Fibroblast of lung (primary cell): ENCODE data around the gene TXNL4B. TPM values are rescaled to one million over a fixed set of nuclear protein-coding genes. Genes with fewer than 3 reads are reported as not detected.

Experiments
- DNase-seq, 2 donors: peaks; one replicate each; pipeline versions ENCODE4 v3.0.0 to v3.0.0-alpha.2; 2010; ENCODE audit warnings: low read depth in 2 of 2
- H2AFZ ChIP-seq: 2 replicates; pipeline ENCODE4 v1.5.1; 2012; ENCODE audit warnings: low read length, control low read depth, inconsistent platforms
- H3K27ac ChIP-seq: 2 replicates; pipeline ENCODE4 v1.5.1; 2011; ENCODE audit warnings: low read length, control low read depth; ENCODE audit not compliant: insufficient read depth
- H3K27me3 ChIP-seq: 2 replicates; pipeline ENCODE4 v1.5.1; 2011; ENCODE audit warnings: mild to moderate bottlenecking, low read length; ENCODE audit not compliant: control insufficient read depth, insufficient read depth
- H3K36me3 ChIP-seq: 2 replicates; pipeline ENCODE4 v1.5.1; 2011; ENCODE audit warnings: low read length; ENCODE audit not compliant: control insufficient read depth, insufficient read depth
- H3K4me1 ChIP-seq: 2 replicates; pipeline ENCODE4 v1.5.1; 2011; ENCODE audit warnings: low read length; ENCODE audit not compliant: control insufficient read depth, insufficient read depth; ENCODE audit errors: extremely low read depth
- H3K4me2 ChIP-seq: 2 replicates; pipeline ENCODE4 v1.5.1; 2011; ENCODE audit warnings: low read length, control low read depth; ENCODE audit not compliant: insufficient read depth; ENCODE audit errors: extremely low read depth
- H3K4me3 ChIP-seq, 4 experiments: fragments of 200-600 bp in 1 of 4; sonication (generic) in 1 of 4; replicated peaks in 1 of 4; 2 replicates each; pipeline ENCODE4 v1.5.1; 2011 to 2016; ENCODE audit warnings: low read length in 4 of 4, low read depth in 3 of 4, mild to moderate bottlenecking in 3 of 4, control low read depth in 2 of 4, inconsistent platforms in 1 of 4, mixed read lengths in 1 of 4; ENCODE audit not compliant: insufficient read depth in 1 of 4; ENCODE audit errors: control extremely low read depth in 1 of 4
- H3K79me2 ChIP-seq: 2 replicates; pipeline ENCODE4 v1.5.1; 2012; ENCODE audit warnings: mild to moderate bottlenecking, low read length, inconsistent platforms; ENCODE audit not compliant: control insufficient read depth, insufficient read depth
- H3K9ac ChIP-seq: 2 replicates; pipeline ENCODE4 v1.5.1; 2011; ENCODE audit warnings: mild to moderate bottlenecking, low read length, control low read depth; ENCODE audit not compliant: insufficient read depth
- H3K9me3 ChIP-seq: 2 replicates; pipeline ENCODE4 v1.5.1; 2012; ENCODE audit warnings: low read depth, low read length; ENCODE audit not compliant: control insufficient read depth, insufficient read depth
- H4K20me1 ChIP-seq: 2 replicates; pipeline ENCODE4 v1.5.1; 2011; ENCODE audit warnings: low read length; ENCODE audit not compliant: control insufficient read depth, insufficient read depth; ENCODE audit errors: extremely low read depth
- EZH2 ChIP-seq: IDR thresholded peaks from 2 replicates; pipeline ENCODE4 v1.5.1; 2012; ENCODE audit warnings: low read length, control low read depth, mild to moderate bottlenecking; ENCODE audit errors: missing control alignments
- polyA plus RNA-seq, 2 donors: library from polyadenylated mRNA; depleted of rRNA in 1 of 2; stranded (reverse) in 1 of 2; unstranded in 1 of 2; fragments of >200 nt; gene quantifications; 2 replicates each; pipeline ENCODE4 v1.2.1, GENCODE V29; 2011 to 2012; ENCODE audit warnings: missing spikeins in 1 of 2
- total RNA-seq: library from RNA; depleted of rRNA; stranded (reverse); fragments of >200 nt; gene quantifications from 2 replicates; pipeline ENCODE4 v1.2.1, GENCODE V29; 2014
- TF ChIP-seq, protein P1 (sequence below), 2 donors: IDR thresholded peaks in 1 of 2; conservative IDR thresholded peaks in 1 of 2; 1 replicate in 1 of 2; 2 replicates in 1 of 2; pipeline ENCODE4 v1.5.1; 2011 to 2012; ENCODE audit warnings: low read length in 2 of 2, control low read depth in 1 of 2, inconsistent platforms in 1 of 2, low read depth in 1 of 2, mild to moderate bottlenecking in 1 of 2

The TXNL4B gene
- total and polyA plus RNA-seq, 2 donors (not counting 1 experiment from before 2014, with no cell fraction given), result 8.3 to 14.5 TPM

- H4K20me1 ChIP-seq, result no peaks in the 10 kb centered on the region
- H3K27ac ChIP-seq, result no peak overlapping the region
- H3K27me3 ChIP-seq, result no peaks in the 10 kb centered on the region
- peak; percentile 28 to 51 for DNase-seq
- H3K36me3 ChIP-seq, result peaks cover 45% of the 10 kb centered on the region
- H3K4me3 ChIP-seq, result no peak overlapping the region
- H3K4me2 ChIP-seq, result no peak overlapping the region
- no peak for TF ChIP-seq EZH2
- TF ChIP-seq, protein P1, sequence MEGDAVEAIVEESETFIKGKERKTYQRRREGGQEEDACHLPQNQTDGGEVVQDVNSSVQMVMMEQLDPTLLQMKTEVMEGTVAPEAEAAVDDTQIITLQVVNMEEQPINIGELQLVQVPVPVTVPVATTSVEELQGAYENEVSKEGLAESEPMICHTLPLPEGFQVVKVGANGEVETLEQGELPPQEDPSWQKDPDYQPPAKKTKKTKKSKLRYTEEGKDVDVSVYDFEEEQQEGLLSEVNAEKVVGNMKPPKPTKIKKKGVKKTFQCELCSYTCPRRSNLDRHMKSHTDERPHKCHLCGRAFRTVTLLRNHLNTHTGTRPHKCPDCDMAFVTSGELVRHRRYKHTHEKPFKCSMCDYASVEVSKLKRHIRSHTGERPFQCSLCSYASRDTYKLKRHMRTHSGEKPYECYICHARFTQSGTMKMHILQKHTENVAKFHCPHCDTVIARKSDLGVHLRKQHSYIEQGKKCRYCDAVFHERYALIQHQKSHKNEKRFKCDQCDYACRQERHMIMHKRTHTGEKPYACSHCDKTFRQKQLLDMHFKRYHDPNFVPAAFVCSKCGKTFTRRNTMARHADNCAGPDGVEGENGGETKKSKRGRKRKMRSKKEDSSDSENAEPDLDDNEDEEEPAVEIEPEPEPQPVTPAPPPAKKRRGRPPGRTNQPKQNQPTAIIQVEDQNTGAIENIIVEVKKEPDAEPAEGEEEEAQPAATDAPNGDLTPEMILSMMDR (conservative IDR thresholded peaks at IDR 0.05 in 1 of 2, IDR thresholded peaks at IDR 0.05 in 1 of 2; ENCODE audit: low read depth in 1 of 2, low read length in 2 of 2), result peak; percentile 38 to 51
- H3K9ac ChIP-seq, result no peak overlapping the region
- H2AFZ ChIP-seq, result no peak overlapping the region
- H3K79me2 ChIP-seq, result peaks cover 23% of the 10 kb centered on the region
- H3K4me1 ChIP-seq, result peaks cover 2% of the 10 kb centered on the region
- H3K9me3 ChIP-seq, result no peaks in the 10 kb centered on the region
These were observed 6.0 kb upstream of the TXNL4B start for GRCh38 chr16:72099377-72099818.

- Histone ChIP-seq H3K4me1 (peaks cover 2% of the 10 kb centered on the region), H3K9ac (no peak overlapping the region), H3K4me3 (no peak overlapping the region), H3K36me3 (peaks cover 40% of the 10 kb centered on the region), H3K27me3 (no peaks in the 10 kb centered on the region), H3K79me2 (peaks cover 27% of the 10 kb centered on the region), H3K9me3 (no peaks in the 10 kb centered on the region), H3K4me2 (no peak overlapping the region), H4K20me1 (no peaks in the 10 kb centered on the region), H3K27ac (no peak overlapping the region), H2AFZ (no peak overlapping the region)
- DNase-seq, result no peak
- TF ChIP-seq, protein P1 (conservative IDR thresholded peaks at IDR 0.05 in 1 of 2, IDR thresholded peaks at IDR 0.05 in 1 of 2; ENCODE audit: low read depth in 1 of 2, low read length in 2 of 2), result no peak
- no peak for TF ChIP-seq EZH2
These were observed 5.5 kb upstream of the TXNL4B start for GRCh38 chr16:72098936-72099335.

DNA sequence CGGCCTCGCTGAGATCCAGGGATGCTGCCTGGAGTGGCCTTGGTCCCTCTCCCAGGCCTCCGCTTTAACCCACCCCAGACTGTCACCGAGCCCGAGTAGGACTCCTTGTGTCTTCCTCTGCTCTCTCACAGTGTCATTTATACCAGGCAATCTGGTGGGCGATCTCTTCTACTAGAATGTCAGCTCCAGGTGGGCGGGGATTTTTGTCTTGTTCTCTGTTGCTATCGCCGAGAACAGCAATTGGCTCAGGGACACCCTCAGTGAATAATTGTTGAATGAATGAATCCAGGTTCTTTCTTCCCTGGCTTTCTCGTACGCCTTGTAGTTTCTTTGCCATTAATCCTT, 818 bp upstream of the TXNL4B start:
- Histone ChIP-seq H3K36me3 (peaks cover 19% of the 10 kb centered on the region), H3K4me3 (peak overlapping the region; percentile 85 to 93 (median 91)), H3K27ac (peak overlapping the region; percentile 89), H2AFZ (peak overlapping the region; percentile 85), H4K20me1 (no peaks in the 10 kb centered on the region), H3K27me3 (no peaks in the 10 kb centered on the region), H3K4me2 (peak overlapping the region; percentile 95), H3K9me3 (no peaks in the 10 kb centered on the region), H3K79me2 (peaks cover 59% of the 10 kb centered on the region), H3K4me1 (peaks cover 2% of the 10 kb centered on the region), H3K9ac (peak overlapping the region; percentile 87)
- TF ChIP-seq EZH2, result no peak
- TF ChIP-seq, protein P1 (conservative IDR thresholded peaks at IDR 0.05 in 1 of 2, IDR thresholded peaks at IDR 0.05 in 1 of 2; ENCODE audit: low read depth in 1 of 2, low read length in 2 of 2), result no peak
- peak in 1 of 2 donors; percentile 27 for DNase-seq
